HG03342 (cell line): ENCODE measurements around the gene GATAD2A.
"Not testable (repeated sequence)": the region's sequence is repeated elsewhere in the genome, so short reads cannot be mapped to it uniquely, and the experiment has no call there.

Experiments
- ATAC-seq: cut with Tn5 transposase; IDR thresholded peaks from one replicate; pipeline ENCODE4 v1.9.1; 2021; ENCODE audit warnings: mild to moderate bottlenecking, moderate library complexity; ENCODE audit not compliant: unreplicated experiment

The GATAD2A gene

GRCh38 chr19:19404879-19405860 is at the start of gene GATAD2A:
Gene GATAD2A (plus strand): TSS chr19:19405675. CDS start chr19:19465346, 59,671 bp downstream.
- ATAC-seq = peak; percentile 71

- no peak for ATAC-seq
Observed at GRCh38 chr19:19356500-19356899, 49.0 kb upstream of the GATAD2A start.

DNA sequence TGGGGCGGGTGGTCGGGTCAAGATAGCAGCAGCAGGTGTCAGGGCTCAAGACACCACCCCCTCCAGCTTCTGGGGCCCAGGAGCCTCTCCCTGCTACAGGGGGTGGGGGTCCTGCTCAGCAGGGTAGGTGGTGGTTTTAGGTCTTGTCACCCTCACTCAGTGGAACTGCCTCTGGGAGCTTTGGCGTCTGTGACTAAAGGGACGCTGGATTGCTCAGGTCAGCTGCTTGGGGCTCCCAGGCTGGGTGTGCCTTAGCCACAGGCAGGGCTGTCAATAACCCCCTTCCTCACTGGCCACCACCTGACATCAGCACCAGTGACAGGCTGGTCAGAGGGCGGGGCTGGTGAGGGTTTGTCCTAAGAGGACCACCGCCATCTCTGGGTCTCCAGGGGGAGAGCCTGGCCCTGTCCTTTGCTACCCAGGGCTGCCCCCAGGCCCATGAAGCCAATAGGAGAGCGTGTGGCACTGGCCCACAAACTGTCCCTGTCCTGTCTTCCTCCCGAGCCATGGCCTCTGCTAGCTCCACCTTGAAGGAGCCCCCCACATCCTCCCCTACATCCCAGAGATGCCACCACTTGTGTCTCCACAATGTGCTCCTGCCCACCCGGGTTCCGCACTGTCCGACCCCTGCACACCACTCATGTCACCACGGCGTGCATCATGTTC is 48.4 kb upstream of the GATAD2A start:
- ATAC-seq = no peak

GRCh38 chr19:19361075-19361594 is 44.3 kb upstream of the GATAD2A start:
- ATAC-seq = peak; percentile 69

- ATAC-seq = no peak
Observed at GRCh38 chr19:19362075-19362474, 43.4 kb upstream of the GATAD2A start.

DNA sequence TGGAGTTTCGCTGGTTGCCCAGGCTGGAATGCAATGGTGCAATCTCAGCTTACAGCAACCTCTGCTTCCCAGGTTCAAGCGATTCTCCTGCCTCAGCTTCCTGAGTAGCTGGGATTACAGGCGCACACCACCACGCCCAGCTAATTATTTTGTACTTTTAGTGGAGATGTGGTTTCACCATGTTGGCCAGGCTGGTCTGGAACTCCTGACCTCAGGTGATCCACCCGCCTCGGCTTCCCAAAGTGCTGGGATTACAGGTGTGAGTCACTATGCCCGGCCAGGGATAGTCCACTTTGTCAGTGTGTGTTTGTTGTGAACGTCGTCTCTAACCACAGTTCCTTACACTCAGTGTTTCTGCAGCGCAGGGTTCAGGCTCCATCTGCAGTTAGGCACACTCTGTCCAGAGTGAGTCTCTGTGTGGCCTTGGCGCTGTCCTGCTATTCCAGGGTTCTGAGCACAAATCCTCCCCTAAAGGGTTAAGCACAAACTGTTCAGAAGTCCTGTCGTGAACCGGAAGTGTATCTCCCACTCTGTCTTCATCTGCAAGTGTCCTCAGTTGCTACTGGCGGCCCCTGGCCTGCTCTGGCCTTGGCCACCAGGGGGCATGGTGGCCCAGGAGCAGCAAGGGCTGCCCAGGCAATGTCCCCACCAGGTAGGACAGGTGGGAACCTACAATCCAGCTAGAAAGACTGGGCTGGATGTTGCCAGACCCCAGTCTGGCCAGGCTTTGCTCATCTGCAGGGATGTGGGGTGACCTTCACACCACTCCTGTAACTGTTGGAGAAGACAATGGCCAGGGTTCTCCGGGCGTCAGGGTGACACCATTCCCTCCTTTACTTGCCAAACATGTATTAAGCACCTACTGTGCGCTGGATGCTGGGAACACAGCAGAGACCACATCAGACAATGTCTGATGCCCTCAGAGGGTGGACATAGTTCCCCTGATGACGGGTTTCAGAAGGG is 38.8 kb upstream of the GATAD2A start:
- peak; percentile 71 for ATAC-seq

DNA sequence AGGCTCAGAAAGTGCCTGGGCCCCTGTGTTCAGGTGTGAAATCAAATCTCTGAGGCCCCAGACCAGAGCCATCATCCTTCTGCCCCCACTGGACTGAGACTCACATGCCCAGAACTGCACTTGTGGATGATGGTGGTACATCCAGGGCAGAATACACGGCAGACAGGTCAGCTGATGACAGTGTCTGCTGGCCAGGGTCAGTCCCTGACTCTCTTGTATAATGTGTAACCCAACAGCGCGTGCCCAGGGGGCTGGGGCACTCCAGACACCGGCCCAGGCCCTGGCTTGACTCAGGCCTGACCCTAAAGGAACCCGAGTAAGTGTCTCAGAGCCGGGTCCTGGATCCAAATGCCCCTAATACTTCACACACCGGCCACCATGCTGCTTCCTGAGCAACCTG is 37.4 kb upstream of the GATAD2A start:
- no peak for ATAC-seq

DNA sequence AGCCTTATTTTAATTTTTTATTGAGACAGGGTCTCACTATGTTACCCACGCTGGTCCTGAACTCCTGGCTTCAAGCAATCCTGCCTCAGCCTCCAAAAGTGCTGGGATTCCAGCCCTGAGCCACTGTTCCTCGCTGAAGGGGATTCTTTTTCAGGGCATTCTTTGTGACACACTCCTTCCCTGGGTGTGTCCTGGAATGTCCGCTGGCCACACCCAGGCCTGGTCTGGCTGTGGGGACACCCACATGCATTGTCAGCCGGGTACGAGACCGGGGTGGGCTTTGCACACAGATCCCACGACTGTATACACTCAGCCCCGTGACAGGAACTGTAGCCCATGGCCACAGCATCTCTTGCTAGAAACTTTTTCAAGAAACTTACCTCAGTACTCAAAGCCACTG is 34.4 kb upstream of the GATAD2A start:
- ATAC-seq = no peak

DNA sequence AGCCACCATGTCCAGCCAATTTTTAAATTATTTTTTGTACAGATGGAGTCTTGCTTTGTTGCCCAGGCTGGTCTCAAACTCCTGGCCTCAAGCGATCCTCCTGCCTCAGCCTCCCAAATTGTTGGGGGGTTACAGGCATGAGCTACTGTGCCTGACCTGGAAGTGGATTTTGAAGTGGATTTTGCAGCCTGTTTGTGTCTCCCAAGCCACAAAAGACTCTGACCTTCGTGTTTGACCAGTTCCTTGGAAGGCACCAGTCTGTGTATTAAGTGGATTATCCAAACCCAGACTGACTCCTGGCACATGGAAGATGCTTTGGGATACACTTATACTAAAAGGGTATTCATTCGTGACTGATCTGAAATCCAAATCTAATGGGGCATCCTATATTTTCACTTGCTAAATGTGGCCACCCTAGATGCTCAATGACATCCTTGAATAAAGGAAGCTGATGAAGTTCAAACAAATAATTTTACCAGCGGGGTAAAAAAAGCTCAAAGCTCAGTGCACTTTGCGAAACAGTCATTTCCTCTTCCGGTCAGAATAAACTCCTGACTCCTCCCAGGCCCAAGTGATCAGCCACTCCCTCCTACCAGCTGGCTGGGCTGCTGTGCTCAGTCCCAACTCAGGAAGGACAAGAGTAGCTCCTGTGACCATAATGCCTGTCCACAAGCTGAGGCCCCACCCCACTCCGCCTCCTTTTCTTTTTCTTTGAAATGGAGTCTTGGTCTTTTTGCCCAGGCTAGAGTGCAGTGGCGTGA is 32.6 kb upstream of the GATAD2A start:
- ATAC-seq = peak; percentile 89

GRCh38 chr19:19379527-19379926 is 25.9 kb upstream of the GATAD2A start:
- no peak for ATAC-seq

DNA sequence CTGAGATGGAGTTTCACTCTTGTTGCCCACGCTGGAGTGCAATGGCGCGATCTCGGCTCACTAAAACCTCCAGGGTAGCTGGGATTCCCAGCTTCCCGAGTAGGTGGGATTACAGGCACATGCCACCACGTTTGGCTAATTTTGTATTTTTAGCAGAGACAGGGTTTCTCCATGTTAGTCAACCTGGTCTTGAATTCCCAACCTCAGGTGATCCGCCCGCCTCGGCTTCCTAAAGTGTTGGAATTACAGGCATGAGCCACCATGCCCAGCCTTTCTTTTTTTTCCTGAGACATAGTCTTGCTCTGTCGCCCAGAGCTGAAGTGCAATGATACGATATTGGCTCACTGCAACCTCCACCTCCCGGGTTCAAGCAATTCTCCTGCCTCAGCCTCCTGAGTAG is 25.2 kb upstream of the GATAD2A start:
- not testable (repeated sequence) for ATAC-seq

DNA sequence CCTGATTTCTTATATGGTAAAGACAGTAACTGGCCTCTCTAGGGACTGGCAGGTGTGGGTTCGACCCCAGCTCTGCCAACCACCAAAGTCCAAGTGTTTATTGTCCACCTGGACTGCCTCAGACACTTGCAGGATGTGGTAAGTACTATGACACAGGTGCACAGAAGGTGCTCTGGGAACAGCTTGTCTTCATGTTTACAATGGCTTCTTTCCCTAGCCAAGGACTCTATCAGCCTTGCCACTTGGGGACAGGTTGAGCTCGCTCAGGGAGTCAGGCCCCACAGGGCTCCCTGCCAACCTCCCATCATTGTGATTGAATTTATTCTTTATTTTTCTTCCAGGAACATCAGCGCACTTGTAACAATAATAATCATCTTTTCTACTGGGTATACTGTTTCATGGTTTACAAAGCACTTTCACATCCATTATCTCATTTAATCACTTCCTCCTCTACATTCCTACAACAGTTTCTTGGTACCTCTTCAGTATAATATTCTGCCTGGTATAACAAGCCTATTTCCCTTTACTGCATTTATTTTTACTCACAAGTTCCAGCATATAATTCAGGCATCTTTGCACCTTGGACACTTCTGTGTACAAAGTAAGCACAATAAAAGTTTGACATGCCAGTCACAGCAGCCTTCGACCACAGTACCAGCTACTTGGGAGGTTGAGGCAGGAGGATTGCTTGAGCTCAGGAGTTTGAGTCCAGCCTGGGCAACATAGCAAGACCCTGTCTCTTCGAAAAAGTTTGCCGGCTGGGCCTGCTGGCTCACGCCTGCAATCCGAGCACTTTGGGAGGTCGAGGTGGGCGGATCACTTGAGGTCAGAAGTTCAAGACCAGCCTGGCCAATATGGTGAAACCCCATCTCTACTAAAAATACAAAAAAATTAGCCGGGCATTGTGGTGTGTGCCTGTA is 24.2 kb upstream of the GATAD2A start:
- ATAC-seq = no peak

GRCh38 chr19:19382118-19382517 is 23.4 kb upstream of the GATAD2A start:
- no peak for ATAC-seq

DNA sequence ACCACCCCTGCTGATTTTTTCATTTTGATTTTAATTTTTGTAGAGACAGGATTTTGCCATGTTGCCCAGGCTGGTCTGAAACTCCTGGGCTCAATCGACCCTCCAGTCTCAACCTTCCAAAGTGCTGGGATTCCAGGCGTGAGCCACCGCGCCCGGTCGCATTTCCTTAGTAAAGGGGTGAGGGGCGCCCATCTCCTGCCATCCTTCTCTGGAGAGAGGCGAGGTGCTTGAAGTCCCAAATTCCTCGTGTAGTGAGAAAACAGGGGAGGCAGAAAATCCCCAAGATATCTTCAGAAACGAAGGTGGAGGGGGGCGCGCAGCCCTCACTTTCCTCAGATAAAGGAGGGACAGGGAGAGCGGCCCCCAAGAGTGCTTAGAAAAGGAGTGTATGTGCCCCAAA is 21.0 kb upstream of the GATAD2A start:
- ATAC-seq = no peak

GRCh38 chr19:19385131-19385895 is 20.2 kb upstream of the GATAD2A start:
- ATAC-seq = peak; percentile 87

GRCh38 chr19:19385896-19386869 is 19.3 kb upstream of the GATAD2A start:
- ATAC-seq = peak; percentile 25

- no peak for ATAC-seq
Observed at GRCh38 chr19:19387108-19387507, 18.4 kb upstream of the GATAD2A start.
